SK-N-SH treated with all-trans-retinoic acid at 6 μM for 48 hours (cell line): ENCODE data around the gene TRDMT1.

ENCODE experiments used
- ATAC-seq: fragments of 200-7000 bp; cut with Tn5 transposase; 3 replicates; pipeline ENCODE4 v1.9.1; 2020; ENCODE audit warnings: mild to moderate bottlenecking, moderate library complexity
- ARNTL ChIP-seq: fragments of 450-650 bp; formaldehyde crosslinking; IDR thresholded peaks from 2 replicates; pipeline ENCODE4 v1.5.0; 2020; ENCODE audit warnings: low read depth, mild to moderate bottlenecking, moderate library complexity, borderline replicate concordance
- BACH2 ChIP-seq: fragments of 250-450 bp; sonication (Bioruptor Pico); IDR thresholded peaks from 2 replicates; pipeline ENCODE4 v1.9.0; 2021; ENCODE audit warnings: mild to moderate bottlenecking, borderline replicate concordance
- CSDC2 ChIP-seq: fragments of 250-450 bp; sonication (Bioruptor Pico); IDR thresholded peaks from 2 replicates; pipeline ENCODE4 v1.5.0; 2020; ENCODE audit warnings: mild to moderate bottlenecking, moderate library complexity
- ESRRG ChIP-seq: fragments of 250-450 bp; sonication (Bioruptor Pico); IDR thresholded peaks from 2 replicates; pipeline ENCODE4 v1.6.1; 2021; ENCODE audit warnings: mild to moderate bottlenecking
- GLIS3 ChIP-seq: fragments of 250-450 bp; sonication (Bioruptor Pico); IDR thresholded peaks from 2 replicates; pipeline ENCODE4 v1.5.0; 2020; ENCODE audit warnings: mild to moderate bottlenecking, moderate library complexity
- ISL1 ChIP-seq: fragments of 250-450 bp; sonication (Bioruptor Pico); IDR thresholded peaks from 2 replicates; pipeline ENCODE4 v2.1.2; 2022; ENCODE audit warnings: mild to moderate bottlenecking, moderate library complexity
- OSR1 ChIP-seq: fragments of 250-450 bp; sonication (Bioruptor Pico); IDR thresholded peaks from 2 replicates; pipeline ENCODE4 v1.8.0; 2022; ENCODE audit warnings: moderate library complexity, mild to moderate bottlenecking, inconsistent platforms
- PPARA ChIP-seq: fragments of 250-450 bp; sonication (Bioruptor Pico); IDR thresholded peaks from 2 replicates; pipeline ENCODE4 v1.5.0; 2020; ENCODE audit warnings: mild to moderate bottlenecking, borderline replicate concordance
- RARB ChIP-seq: fragments of 250-450 bp; sonication (Bioruptor Pico); IDR thresholded peaks from 2 replicates; pipeline ENCODE4 v1.8.0; 2021; ENCODE audit warnings: mild to moderate bottlenecking, moderate library complexity
- SNAI2 ChIP-seq: fragments of 250-450 bp; sonication (Bioruptor Pico); IDR thresholded peaks from 2 replicates; pipeline ENCODE4 v1.5.0; 2020; ENCODE audit warnings: mild to moderate bottlenecking, moderate library complexity
- TCF4 ChIP-seq: fragments of 250-450 bp; sonication (Bioruptor Pico); IDR thresholded peaks from 2 replicates; pipeline ENCODE4 v1.8.0; 2021; ENCODE audit warnings: mild to moderate bottlenecking, moderate library complexity, borderline replicate concordance
- TOX ChIP-seq: fragments of 250-450 bp; sonication (Bioruptor Pico); IDR thresholded peaks from 2 replicates; pipeline ENCODE4 v1.8.0; 2021; ENCODE audit warnings: mild to moderate bottlenecking, moderate library complexity, borderline replicate concordance
- ZC3H10 ChIP-seq: fragments of 250-450 bp; sonication (Bioruptor Pico); IDR thresholded peaks from 2 replicates; pipeline ENCODE4 v1.5.1; 2021; ENCODE audit warnings: mild to moderate bottlenecking, moderate library complexity
- ZFP3 ChIP-seq: fragments of 250-450 bp; sonication (Bioruptor Pico); IDR thresholded peaks from 2 replicates; pipeline ENCODE4 v1.5.0; 2020; ENCODE audit warnings: mild to moderate bottlenecking, moderate library complexity
- ZFP30 ChIP-seq: fragments of 450-650 bp; formaldehyde crosslinking; IDR thresholded peaks from 2 replicates; pipeline ENCODE4 v1.5.0; 2022; ENCODE audit warnings: mild to moderate bottlenecking, moderate library complexity
- ZNF565 ChIP-seq: fragments of 450-650 bp; formaldehyde crosslinking; conservative IDR thresholded peaks from 2 replicates; pipeline ENCODE4 v1.5.0; 2020; ENCODE audit warnings: low read depth, mild to moderate bottlenecking, moderate library complexity
- ZNF70 ChIP-seq: fragments of 450-650 bp; formaldehyde crosslinking; IDR thresholded peaks from 2 replicates; pipeline ENCODE4 v1.5.0; 2020; ENCODE audit warnings: mild to moderate bottlenecking, moderate library complexity
- ZNF8 ChIP-seq: fragments of 450-650 bp; formaldehyde crosslinking; IDR thresholded peaks from 2 replicates; pipeline ENCODE4 v1.5.0; 2020; ENCODE audit warnings: mild to moderate bottlenecking, moderate library complexity
- TF ChIP-seq, protein P1 (sequence below): fragments of 250-450 bp; sonication (Bioruptor Pico); IDR thresholded peaks from 2 replicates; pipeline ENCODE4 v1.8.0; 2020; ENCODE audit warnings: mild to moderate bottlenecking, moderate library complexity, borderline replicate concordance
- TF ChIP-seq, protein P2 (sequence below): fragments of 250-450 bp; sonication (Bioruptor Pico); IDR thresholded peaks from 2 replicates; pipeline ENCODE4 v1.8.0; 2021; ENCODE audit warnings: low read depth, mild to moderate bottlenecking, moderate library complexity, borderline replicate concordance
- TF ChIP-seq, protein P3 (sequence below): fragments of 250-450 bp; sonication (Bioruptor Pico); IDR thresholded peaks from 2 replicates; pipeline ENCODE4 v1.5.1; 2020; ENCODE audit warnings: low read depth, mild to moderate bottlenecking, moderate library complexity

Gene TRDMT1

DNA sequence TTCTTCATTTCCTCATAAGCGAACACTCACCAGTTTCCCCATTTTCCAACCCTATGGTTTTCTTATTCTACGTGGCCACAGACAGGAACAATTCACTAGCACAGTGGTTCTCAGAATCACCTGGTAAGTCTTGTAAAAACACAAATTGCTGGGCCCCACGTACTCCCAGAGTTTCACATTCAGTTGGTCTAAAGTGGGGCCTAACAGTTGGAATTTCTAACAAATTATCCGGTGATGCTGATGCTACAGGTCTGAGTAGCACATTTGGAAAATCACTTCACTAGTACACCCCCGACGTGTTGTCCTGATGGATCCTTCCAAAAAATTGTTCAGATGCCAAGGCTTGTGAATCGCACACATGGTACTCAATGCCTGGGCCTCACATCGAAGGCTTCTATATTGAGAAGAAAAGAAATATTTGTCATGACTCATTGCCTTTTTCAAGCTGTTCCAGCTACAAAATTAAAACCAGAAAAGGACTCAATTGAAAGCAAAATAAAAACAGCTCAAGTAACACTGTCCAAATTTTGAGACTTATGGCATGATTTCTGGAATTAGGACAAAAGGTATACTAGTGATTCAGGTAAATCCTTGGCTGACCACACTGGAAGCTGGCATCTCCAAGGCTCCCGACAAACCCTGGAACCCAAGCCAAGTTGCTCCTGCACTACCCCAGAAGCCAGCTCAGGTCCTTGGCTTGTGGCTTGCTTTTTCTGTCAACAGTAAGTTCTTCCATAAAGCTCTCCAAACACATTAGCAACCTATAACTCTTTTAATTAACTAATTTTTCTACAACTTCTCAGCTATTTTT is 13.7 kb upstream of the TRDMT1 start:
- ATAC-seq, result peak; percentile 67
- TF ChIP-seq TCF4 (CRISPR knock-in tag) (no peak), OSR1 (CRISPR knock-in tag) (0 out of 2 replicates have a peak, but pooled peaks have one; percentile 9), ZNF70 (no peak), CSDC2 (no peak), GLIS3 (no peak), ZFP30 (no peak), PPARA (no peak), ARNTL (CRISPR knock-in tag) (no peak)
- TF ChIP-seq, protein P1, sequence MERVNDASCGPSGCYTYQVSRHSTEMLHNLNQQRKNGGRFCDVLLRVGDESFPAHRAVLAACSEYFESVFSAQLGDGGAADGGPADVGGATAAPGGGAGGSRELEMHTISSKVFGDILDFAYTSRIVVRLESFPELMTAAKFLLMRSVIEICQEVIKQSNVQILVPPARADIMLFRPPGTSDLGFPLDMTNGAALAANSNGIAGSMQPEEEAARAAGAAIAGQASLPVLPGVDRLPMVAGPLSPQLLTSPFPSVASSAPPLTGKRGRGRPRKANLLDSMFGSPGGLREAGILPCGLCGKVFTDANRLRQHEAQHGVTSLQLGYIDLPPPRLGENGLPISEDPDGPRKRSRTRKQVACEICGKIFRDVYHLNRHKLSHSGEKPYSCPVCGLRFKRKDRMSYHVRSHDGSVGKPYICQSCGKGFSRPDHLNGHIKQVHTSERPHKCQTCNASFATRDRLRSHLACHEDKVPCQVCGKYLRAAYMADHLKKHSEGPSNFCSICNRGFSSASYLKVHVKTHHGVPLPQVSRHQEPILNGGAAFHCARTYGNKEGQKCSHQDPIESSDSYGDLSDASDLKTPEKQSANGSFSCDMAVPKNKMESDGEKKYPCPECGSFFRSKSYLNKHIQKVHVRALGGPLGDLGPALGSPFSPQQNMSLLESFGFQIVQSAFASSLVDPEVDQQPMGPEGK (CRISPR knock-in tag), result no peak
- TF ChIP-seq, all 23 proteins: peak for 1

DNA sequence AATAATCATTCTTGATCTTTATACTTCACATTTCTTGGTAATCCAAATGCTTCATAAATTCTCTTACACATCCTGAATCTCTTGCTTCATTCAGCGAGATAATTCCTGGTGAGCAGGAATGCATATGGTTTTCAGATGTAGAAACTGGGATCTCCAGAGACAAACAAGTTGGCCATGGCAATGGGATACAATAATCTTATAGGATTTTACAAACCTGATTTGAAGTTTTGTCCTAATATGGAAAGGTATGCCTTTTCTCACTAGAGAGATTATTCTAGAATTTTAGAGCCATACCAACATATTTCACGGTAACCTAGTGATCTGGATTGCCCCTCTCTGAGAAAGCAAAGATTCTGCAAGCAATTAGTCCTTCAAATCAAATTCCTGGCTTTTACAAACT is 13.1 kb upstream of the TRDMT1 start:
- no peak for ATAC-seq

DNA sequence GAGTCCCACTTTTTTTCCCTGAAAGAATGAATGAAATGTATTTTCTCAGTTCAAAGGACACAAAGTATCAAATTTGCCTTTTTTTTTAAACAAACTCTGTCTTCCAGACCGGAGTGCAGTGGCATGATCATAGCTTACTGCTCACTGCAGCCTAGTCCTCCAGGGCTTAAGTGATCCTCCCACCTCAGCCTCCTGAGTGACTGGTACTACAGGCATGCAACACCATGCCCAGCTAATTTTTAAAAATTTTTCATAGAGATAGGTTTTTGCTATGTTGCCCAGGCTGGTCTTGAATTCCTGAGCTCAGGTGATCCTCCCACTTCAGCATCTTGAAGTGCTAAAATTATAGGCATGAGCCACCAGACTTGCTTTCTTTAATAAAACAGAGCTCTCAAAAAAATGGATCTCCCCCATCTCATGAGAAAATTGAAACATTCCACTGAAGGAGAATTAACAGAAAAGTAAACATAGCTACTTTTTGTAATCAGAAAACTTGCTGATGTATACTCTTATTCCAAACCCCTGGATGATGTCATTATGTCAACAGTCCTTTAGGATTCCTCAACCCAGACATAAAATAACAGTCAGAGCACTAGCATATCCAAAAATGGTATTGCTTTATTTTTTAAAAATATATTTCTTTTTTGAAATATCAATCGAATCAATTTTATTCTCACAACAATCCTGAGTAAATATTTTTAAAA is 12.3 kb upstream of the TRDMT1 start:
- TF ChIP-seq, protein P1 (CRISPR knock-in tag), result no peak
- TF ChIP-seq ZFP3 (CRISPR knock-in tag), result no peak
- no peak for TF ChIP-seq ZC3H10 (CRISPR knock-in tag)
- TF ChIP-seq ISL1 (CRISPR knock-in tag), result no peak
- TF ChIP-seq, all 23 proteins: peak for 0

More for the DNA sequence above, 13.1 kb upstream of the TRDMT1 start:
- TF ChIP-seq ZNF565 (CRISPR knock-in tag) (no peak), ZNF70 (no peak), GLIS3 (no peak), ZNF8 (CRISPR knock-in tag) (no peak), TCF4 (CRISPR knock-in tag) (no peak), OSR1 (CRISPR knock-in tag) (no peak), SNAI2 (CRISPR knock-in tag) (no peak), BACH2 (no peak), ZFP3 (CRISPR knock-in tag) (no peak), TOX (CRISPR knock-in tag) (no peak), ISL1 (CRISPR knock-in tag) (no peak), ZFP30 (no peak), ARNTL (CRISPR knock-in tag) (no peak), RARB (CRISPR knock-in tag) (no peak)
- TF ChIP-seq, protein P1 (CRISPR knock-in tag), result no peak
- TF ChIP-seq, protein P2, sequence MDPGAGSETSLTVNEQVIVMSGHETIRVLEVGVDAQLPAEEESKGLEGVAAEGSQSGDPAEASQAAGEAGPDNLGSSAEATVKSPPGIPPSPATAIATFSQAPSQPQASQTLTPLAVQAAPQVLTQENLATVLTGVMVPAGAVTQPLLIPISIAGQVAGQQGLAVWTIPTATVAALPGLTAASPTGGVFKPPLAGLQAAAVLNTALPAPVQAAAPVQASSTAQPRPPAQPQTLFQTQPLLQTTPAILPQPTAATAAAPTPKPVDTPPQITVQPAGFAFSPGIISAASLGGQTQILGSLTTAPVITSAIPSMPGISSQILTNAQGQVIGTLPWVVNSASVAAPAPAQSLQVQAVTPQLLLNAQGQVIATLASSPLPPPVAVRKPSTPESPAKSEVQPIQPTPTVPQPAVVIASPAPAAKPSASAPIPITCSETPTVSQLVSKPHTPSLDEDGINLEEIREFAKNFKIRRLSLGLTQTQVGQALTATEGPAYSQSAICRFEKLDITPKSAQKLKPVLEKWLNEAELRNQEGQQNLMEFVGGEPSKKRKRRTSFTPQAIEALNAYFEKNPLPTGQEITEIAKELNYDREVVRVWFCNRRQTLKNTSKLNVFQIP (CRISPR knock-in tag), result no peak

DNA sequence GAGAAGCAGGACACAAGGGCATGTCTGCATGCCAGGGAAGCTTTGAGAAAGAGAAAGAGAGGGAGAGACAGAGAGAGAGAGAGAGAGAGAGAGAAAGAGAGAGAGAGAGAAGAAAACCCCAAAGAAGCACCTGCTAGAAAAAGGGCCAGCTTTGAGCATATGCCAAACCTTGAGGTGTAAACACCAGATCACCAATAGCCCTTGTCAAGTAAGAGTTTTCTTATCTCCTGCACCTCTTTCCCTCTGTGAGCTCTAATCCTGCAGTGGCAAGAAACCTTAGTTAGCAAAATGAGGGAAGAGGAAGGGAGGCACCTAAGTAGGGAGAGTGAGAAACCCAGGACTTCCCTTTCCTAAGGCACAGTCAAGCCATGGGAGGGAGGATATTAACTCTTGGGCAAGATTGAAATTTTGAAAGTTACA is 11.3 kb upstream of the TRDMT1 start:
- no peak for ATAC-seq
- no peak for TF ChIP-seq ESRRG (CRISPR knock-in tag)
- no peak for TF ChIP-seq ZNF70
- TF ChIP-seq ZFP3 (CRISPR knock-in tag), result no peak
- no peak for TF ChIP-seq OSR1 (CRISPR knock-in tag)
- TF ChIP-seq, protein P2 (CRISPR knock-in tag), result no peak
- TF ChIP-seq, protein P3, sequence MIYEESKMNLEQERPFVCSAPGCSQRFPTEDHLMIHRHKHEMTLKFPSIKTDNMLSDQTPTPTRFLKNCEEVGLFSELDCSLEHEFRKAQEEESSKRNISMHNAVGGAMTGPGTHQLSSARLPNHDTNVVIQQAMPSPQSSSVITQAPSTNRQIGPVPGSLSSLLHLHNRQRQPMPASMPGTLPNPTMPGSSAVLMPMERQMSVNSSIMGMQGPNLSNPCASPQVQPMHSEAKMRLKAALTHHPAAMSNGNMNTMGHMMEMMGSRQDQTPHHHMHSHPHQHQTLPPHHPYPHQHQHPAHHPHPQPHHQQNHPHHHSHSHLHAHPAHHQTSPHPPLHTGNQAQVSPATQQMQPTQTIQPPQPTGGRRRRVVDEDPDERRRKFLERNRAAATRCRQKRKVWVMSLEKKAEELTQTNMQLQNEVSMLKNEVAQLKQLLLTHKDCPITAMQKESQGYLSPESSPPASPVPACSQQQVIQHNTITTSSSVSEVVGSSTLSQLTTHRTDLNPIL (CRISPR knock-in tag), result no peak
- no peak for TF ChIP-seq CSDC2
- no peak for TF ChIP-seq PPARA
- TF ChIP-seq ZNF565 (CRISPR knock-in tag), result no peak
- TF ChIP-seq TOX (CRISPR knock-in tag), result no peak
- TF ChIP-seq ISL1 (CRISPR knock-in tag), result no peak
- TF ChIP-seq ZNF8 (CRISPR knock-in tag), result no peak
- TF ChIP-seq RARB (CRISPR knock-in tag), result no peak

More for the DNA sequence above, 12.3 kb upstream of the TRDMT1 start:
- no peak for ATAC-seq
